ENCODE results near the gene NRN1L.

DNA sequence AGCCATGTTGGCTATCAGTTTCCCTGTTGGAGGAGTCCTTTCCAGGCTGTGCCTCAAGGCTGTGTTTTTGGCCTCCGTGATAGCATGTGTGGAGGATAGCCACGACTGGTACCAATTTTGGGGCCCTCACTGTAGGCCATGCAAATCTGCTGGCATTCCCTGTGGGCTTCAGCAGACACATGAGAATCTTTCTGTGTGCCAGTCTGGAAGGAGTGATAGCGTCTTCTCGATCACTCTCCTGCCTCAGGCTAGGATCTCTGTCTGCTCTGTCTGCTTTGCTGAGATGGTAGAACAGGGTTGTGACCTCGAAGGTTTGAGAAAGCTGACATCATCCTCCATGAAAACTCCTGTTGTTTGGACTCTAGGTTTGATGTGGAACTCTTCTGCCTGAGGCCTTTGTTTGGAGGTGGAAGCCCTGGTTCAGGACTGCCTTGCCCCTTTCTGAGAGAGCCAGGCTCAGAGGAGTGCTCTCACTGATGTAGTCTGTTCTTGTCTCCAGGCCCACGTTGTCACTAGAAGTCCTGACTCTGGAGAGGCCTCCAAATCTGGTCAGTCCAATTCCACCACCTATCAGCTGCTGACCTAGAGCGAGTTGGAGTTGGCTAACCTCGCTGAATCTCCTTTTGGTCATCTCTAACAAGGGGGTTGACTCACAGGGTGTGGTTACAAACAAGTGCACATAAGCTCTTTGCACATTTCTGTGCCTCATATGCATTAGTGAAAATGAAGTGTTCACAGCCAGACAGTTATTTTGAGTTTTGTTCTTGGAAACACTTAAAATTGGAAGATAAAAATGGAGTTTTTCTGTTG lies 23.9 kb upstream of the NRN1L start:
- TF ChIP-seq, protein P1, sequence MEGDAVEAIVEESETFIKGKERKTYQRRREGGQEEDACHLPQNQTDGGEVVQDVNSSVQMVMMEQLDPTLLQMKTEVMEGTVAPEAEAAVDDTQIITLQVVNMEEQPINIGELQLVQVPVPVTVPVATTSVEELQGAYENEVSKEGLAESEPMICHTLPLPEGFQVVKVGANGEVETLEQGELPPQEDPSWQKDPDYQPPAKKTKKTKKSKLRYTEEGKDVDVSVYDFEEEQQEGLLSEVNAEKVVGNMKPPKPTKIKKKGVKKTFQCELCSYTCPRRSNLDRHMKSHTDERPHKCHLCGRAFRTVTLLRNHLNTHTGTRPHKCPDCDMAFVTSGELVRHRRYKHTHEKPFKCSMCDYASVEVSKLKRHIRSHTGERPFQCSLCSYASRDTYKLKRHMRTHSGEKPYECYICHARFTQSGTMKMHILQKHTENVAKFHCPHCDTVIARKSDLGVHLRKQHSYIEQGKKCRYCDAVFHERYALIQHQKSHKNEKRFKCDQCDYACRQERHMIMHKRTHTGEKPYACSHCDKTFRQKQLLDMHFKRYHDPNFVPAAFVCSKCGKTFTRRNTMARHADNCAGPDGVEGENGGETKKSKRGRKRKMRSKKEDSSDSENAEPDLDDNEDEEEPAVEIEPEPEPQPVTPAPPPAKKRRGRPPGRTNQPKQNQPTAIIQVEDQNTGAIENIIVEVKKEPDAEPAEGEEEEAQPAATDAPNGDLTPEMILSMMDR (IDR thresholded peaks at IDR 0.05; ENCODE audit: low read depth, low read length, poor library complexity, severe bottlenecking), result no peak
- TF ChIP-seq EZH2phosphoT487 (IDR thresholded peaks at IDR 0.05; ENCODE audit: borderline replicate concordance, low read length), result no peak

Measured in DOHH2 (cell line).